GM18498 (cell line): Measurements from ENCODE around the gene ACTL10.
A peak's percentile ranks its signal among the peaks of the same experiment; 100 is the strongest.

Source experiments
- ATAC-seq: cut with Tn5 transposase; IDR thresholded peaks from one replicate; pipeline ENCODE4 v1.9.1; 2021; ENCODE audit warnings: mild to moderate bottlenecking, moderate library complexity; ENCODE audit not compliant: unreplicated experiment

The ACTL10 gene

DNA sequence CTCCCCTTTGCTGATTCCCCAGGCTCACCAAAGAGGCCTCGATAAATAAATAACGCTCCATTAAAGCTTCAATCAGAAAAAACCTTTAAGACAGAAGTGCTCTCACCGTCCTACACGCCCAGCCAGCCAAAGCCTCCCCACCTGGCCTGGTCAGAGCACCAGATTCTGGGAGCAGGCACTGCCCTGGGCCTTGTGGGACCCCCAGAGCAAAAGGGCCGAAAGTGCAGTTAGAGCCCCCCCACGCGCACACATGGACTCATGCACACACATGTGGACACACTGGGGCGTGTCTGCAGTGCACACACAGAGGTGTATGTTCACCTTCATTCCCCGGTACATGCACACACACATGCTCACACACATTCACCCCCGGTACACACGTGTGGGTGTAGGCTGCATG is 9.4 kb downstream of the ACTL10 start:
- ATAC-seq = no peak

DNA sequence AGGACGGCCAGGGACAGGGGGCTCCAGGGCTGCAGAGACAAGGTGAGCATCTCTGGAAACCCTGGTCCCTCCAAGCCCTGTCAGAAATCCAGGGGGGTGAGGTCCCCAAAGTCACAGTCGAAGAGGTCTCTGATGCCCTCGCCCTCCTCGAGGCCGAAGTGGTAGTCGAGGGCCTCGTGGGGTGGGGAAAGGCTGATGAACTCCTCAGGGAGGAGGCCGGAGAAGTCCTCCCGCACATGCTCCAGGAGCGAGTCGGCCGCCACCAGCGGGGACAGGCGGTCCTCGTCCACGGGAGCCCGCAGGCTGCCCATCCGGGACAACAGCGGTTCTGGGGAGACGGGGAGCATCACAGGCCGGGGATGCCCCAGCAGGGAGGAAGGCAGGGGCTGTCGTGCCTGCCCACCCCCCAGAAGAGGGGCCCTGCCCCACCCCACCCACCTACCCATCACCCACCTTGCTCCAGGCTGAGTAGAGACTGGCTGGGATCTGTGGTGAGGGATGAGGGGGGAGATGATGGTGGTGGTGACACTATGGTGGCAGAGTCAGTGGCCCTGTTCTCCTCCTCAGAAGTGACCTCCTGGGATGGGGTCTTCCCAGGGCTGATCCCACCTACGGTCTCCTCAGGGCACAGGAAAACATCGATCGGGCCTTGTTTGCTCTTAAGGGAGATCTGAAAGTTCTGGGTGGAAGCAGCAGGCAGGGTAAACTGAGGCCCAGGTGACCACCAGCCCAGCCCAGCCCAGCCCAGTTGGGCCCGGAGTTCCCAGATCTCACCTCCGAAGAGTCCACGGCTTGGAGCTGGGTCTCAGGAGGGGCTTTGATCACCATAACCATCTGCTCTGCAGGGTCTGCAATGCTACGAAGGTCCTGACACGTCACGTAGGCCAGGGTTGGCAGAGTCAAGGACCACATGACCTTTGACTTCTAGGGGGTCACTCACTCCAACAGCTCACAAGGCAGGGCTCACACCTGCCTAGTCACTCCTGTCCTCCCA is 10.2 kb downstream of the ACTL10 start:
- ATAC-seq = no peak

- ATAC-seq = no peak
Observed at GRCh38 chr20:33677991-33678702, 11.4 kb downstream of the ACTL10 start.

GRCh38 chr20:33679758-33680485 is 13.2 kb downstream of the ACTL10 start:
- ATAC-seq = peak; percentile 60

DNA sequence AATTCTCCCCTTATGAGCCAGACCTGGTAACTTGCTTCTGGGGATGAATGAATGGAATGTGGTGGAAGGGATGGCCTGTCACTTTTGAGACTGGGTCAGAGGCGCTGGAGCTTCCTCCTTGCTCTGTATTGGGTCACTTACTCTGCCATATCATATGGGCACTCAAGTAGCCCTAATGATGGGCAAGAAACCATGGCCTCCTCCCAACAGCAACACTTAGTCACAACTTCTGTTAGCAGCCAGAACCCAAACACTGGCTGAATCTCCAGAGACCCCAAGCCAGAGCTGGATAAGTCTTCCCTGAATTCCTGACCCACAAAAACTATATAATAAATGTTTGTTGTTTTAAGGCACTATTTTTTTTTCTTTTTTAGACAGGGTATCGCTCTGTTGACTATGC is 13.9 kb downstream of the ACTL10 start:
- no peak for ATAC-seq

DNA sequence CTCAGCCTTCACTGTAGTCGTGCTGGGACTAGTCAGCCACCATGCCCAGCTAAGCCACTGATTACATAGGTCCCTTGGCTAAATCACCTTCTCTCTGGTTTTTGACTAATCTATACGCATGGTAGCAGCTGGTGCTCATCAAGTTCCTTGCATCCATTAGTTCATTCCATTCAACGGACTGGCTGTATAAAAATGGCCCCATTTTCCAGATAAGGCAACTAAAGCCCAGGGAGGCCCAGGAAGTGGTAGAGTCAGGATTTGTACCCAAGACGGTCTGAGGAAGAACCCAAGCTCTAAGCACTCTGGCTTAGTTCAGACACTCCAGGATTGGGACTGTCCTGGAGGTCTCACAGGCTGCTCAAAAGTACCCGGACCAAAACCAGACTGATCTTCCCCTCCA is 14.5 kb downstream of the ACTL10 start:
- no peak for ATAC-seq

- no peak for ATAC-seq
Observed at GRCh38 chr20:33681728-33682353, 15.1 kb downstream of the ACTL10 start.

DNA sequence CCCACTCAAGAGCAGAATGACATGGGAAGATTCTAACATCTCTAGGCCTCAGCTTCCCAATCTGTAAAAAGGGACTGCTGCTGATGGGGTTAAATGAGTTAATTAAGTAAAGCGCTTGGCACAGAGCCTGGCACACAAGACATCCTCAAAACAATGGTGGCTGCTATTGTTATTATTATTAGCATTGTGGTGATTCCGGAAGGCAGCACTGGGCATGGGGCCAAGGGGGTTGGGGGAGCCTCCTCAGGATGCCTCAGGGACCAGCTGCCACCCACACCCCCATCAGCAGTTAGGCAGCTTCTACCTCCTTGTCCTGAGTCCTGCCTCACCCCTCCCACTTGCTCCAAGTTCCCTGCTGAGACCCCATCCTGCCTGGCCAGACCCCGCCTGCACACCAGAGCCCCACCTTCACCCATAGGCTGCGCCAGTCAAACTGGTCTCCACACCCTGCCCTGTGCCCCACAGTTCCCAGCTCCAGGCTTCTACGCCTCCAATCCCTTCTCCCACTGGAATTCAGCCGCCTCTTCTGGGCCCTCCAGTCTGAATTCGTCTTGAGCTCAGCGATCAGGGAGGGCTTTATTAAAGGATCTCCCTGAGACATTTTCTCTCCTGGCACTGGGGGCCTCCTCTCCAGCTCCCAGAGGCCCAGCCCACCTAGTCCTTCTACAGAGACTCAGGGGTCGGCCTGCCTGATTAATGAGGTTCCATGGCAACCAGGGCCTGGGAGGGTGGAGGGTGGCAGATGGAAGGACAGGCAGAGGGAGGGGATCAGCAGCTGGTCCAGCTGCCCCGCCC is 18.0 kb downstream of the ACTL10 start:
- ATAC-seq = no peak

- ATAC-seq = peak; percentile 40
Observed at GRCh38 chr20:33685328-33686099, 18.8 kb downstream of the ACTL10 start.

DNA sequence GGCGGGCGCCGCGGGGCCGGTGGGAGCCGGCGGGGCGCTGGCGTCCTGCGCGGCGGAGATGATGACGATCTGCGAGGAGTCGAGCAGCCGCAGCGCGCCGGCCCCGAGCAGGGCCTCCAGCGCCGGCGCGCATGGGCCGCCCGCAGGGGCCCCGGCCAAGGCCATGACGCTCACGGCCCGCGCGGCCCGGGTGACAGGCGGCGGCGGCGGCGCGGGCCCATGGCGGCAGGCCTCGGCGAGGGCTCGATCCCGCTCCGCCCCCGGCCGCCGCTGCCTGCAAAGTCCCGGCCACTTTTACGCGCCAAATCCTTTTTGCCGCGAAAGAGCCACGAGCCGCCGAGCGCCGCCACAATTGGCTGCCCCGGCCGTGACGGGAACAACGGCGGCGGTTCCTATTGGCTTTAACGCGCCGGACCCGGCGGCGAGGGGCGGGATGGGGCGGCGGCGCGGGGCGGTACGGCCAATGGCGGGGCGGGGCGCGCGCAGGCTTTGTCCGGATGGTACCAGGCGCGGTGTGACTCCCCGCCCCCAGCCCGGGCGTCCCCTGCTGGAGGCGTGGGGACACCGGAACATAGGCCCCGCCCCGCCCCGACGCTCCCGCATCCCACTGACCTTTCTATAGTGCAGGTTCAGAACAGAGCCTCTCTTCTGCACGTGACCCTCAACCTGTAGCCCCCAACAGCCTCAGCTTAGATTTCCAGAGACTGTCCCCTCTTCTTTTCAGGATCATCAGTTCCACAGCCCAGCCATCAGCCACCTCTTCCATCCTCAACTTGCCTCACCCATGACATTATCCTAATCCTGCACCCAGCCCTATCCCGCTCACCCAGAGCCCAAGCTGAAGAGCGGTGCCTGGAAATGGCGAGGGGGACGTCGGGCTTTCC is 19.6 kb downstream of the ACTL10 start, which contains the start of gene E2F1:
E2F1 (minus strand) TSS at position 286 of the 884 bp plus-strand sequence; CDS start at position 165, 121 bp downstream.
- peak; percentile 86 for ATAC-seq

- ATAC-seq = no peak
Observed at GRCh38 chr20:33686984-33687366, 20.2 kb downstream of the ACTL10 start.

- ATAC-seq = no peak
Observed at GRCh38 chr20:33687370-33687915, 20.7 kb downstream of the ACTL10 start.

GRCh38 chr20:33687993-33688937 is 21.5 kb downstream of the ACTL10 start:
- no peak for ATAC-seq

DNA sequence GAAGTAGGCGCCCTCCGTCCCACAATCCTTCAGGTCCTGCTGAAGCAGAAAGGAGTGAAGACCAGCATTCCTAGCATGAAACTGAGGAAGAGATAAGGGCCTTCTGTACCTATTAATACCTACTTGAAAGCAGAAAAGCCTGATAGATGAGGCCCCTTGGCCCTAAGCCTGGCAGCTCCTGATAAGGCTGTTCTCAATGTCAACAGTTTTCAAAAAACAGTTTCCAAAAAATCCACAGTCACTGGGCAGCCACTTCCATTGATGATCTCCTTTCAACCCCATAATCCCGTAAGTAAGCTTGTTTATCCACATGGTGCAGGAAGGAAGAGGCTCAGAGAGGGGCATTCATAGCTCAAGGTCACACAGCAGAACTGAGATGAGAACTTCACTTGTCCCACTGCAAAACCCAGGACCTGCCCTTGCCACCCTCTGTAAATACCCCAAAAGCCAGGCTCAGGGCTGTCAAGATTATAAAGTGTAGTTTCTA is 22.2 kb downstream of the ACTL10 start:
- no peak for ATAC-seq

DNA sequence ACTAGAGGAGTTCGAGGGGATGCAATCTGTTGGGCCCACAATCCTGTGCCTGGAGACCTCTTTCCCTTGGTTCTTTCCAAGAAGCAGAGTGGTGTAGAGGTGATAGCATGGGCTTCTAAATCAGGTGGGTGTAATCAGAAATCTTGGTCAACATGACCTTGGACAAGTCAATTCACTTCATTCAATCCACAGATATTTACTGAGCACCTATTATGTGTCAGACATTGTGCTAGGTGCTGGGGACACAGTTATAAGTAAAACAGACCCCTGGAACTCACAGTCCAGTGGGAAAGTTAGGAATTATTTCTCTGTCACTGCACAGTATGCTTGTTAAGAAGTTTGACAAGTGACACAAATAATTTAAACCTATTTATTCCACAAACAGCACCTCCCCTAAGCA is 22.8 kb downstream of the ACTL10 start:
- no peak for ATAC-seq

DNA sequence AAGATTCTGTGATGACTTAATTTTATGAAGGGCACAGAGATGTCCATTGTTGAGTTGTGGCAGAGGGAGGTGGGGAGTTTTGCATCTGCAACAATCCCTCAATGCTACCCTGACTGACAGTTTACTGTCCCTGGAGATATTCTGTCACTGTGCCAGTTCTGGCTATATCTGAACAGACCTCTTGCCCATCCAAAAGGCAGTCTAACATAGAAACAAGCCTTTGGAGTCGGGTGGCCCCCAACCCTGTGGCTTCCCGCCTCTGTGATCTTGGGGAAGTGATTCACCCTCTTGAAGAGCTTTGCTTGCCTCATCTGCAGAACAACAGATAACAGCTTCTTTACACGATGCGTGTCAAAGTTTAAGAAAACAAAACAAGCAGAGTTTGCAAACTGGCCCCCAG is 23.2 kb downstream of the ACTL10 start:
- no peak for ATAC-seq

GRCh38 chr20:33693289-33693688 is 26.5 kb downstream of the ACTL10 start:
- ATAC-seq = no peak
